Endothelial cell (in vitro differentiated cells): ENCODE data around the gene CCNA2. TPM values are rescaled to one million over a fixed set of nuclear protein-coding genes. Genes with fewer than 3 reads are reported as not detected.

Experiments
- DNase-seq: peaks from one replicate; pipeline ENCODE4 v3.0.0; 2021; ENCODE audit warnings: low spot score
- H3K27ac Mint-ChIP-seq: one replicate; pipeline ENCODE4 v1.8.0; 2021; ENCODE audit warnings: mixed read lengths, inconsistent platforms; ENCODE audit not compliant: unreplicated experiment
- H3K27me3 Mint-ChIP-seq: one replicate; pipeline ENCODE4 v1.8.0; 2021; ENCODE audit warnings: mild to moderate bottlenecking, moderate library complexity, mixed read lengths, inconsistent platforms; ENCODE audit not compliant: unreplicated experiment
- H3K36me3 Mint-ChIP-seq: one replicate; pipeline ENCODE4 v1.8.0; 2021; ENCODE audit warnings: mild to moderate bottlenecking, low read depth, mixed read lengths, inconsistent platforms; ENCODE audit not compliant: unreplicated experiment
- H3K4me1 Mint-ChIP-seq: one replicate; pipeline ENCODE4 v1.8.0; 2021; ENCODE audit warnings: mild to moderate bottlenecking, mixed read lengths, inconsistent platforms; ENCODE audit not compliant: unreplicated experiment
- H3K4me3 Mint-ChIP-seq: one replicate; pipeline ENCODE4 v1.8.0; 2021; ENCODE audit warnings: mild to moderate bottlenecking, mixed read lengths, inconsistent platforms; ENCODE audit not compliant: unreplicated experiment
- H3K9me3 Mint-ChIP-seq: one replicate; pipeline ENCODE4 v1.8.0; 2021; ENCODE audit warnings: mixed read lengths, inconsistent platforms; ENCODE audit not compliant: unreplicated experiment
- CTCF ChIP-seq: fragments of 200-600 bp; sonication (generic); IDR thresholded peaks from one replicate; pipeline ENCODE4 v1.5.0; 2021; ENCODE audit warnings: antibody characterized with exemption; ENCODE audit not compliant: unreplicated experiment
- total RNA-seq: library from RNA; stranded (reverse); fragmentation: NEBNext Ultra II Directional; extraction: Animal tissue kit (Norgen Biotek cat#: 25700); gene quantifications from one replicate; pipeline ENCODE4 v1.2.1, GENCODE V29; 2021; ENCODE audit not compliant: unreplicated experiment

CCNA2 gene
- total RNA-seq, 1 donor from 2014 or later, result 11.4 TPM

GRCh38 chr4:121771869-121772268, 51.8 kb downstream of the CCNA2 start:
- TF ChIP-seq CTCF, result no peak
- DNase-seq, result no peak
- Mint-ChIP-seq H3K27ac (no peak overlapping the region), H3K4me3 (no peak overlapping the region), H3K36me3 (no peaks in the 10 kb centered on the region), H3K4me1 (no peaks in the 10 kb centered on the region), H3K27me3 (peaks cover 7% of the 10 kb centered on the region), H3K9me3 (no peaks in the 10 kb centered on the region)

GRCh38 chr4:121769341-121769740, 54.3 kb downstream of the CCNA2 start:
- no peak for DNase-seq
- Mint-ChIP-seq H3K27me3 (peaks cover 5% of the 10 kb centered on the region), H3K4me1 (peaks cover 6% of the 10 kb centered on the region), H3K36me3 (no peaks in the 10 kb centered on the region), H3K9me3 (no peaks in the 10 kb centered on the region), H3K4me3 (no peak overlapping the region), H3K27ac (no peak overlapping the region)
- TF ChIP-seq CTCF, result no peak

- no peak for TF ChIP-seq CTCF
- H3K27me3 Mint-ChIP-seq, result peaks cover 5% of the 10 kb centered on the region
- no peak overlapping the region for H3K27ac Mint-ChIP-seq
Measured at GRCh38 chr4:121767166-121767565, 56.5 kb downstream of the CCNA2 start.

More at GRCh38 chr4:121767166-121767565, 56.5 kb downstream of the CCNA2 start:
- Mint-ChIP-seq H3K4me3 (no peak overlapping the region), H3K4me1 (peaks cover 21% of the 10 kb centered on the region), H3K9me3 (no peaks in the 10 kb centered on the region), H3K36me3 (no peaks in the 10 kb centered on the region)
- DNase-seq, result no peak

Other genes with a start within 250 kb of the CCNA2 start
- gene ANXA5, start 126.9 kb downstream of the CCNA2 start, total RNA-seq, result 296 TPM
- gene SMIM43, start 58.7 kb downstream of the CCNA2 start, total RNA-seq, result 19.8 TPM
- 29.3 TPM for gene EXOSC9, start 22.6 kb downstream of the CCNA2 start, total RNA-seq
- 20.4 TPM for gene BBS7, start 46.6 kb upstream of the CCNA2 start, total RNA-seq
- 3.0 TPM for gene TRPC3, start 128.2 kb upstream of the CCNA2 start, total RNA-seq